ENCODE results near the gene CSF3. TPM values are rescaled to one million over a fixed set of nuclear protein-coding genes. Genes with fewer than 3 reads are reported as not detected.

Gene CSF3
- total and polyA plus RNA-seq, 2 of the 13 experiments (the other 11 are each of a cell fraction or from before 2014, with no cell fraction given): 0.09 TPM; not detected in 1

GRCh38 chr17:40026816-40027613 lies 11.8 kb downstream of the CSF3 start (continued):
- TF ChIP-seq TFDP2 (CRISPR knock-in tag; IDR thresholded peaks at IDR 0.05) (peak; percentile 51; the same call in 1 of the 2 replicates), CHD4 (IDR thresholded peaks at IDR 0.05; ENCODE audit: borderline replicate concordance, low read length) (no peak), ZNF530 (CRISPR knock-in tag; IDR thresholded peaks at IDR 0.05; ENCODE audit: low read depth) (no peak), TSC22D2 (CRISPR knock-in tag; IDR thresholded peaks at IDR 0.05; ENCODE audit: borderline replicate concordance) (0 out of 2 replicates have a peak, but pooled peaks have one; percentile 51), ZNF891 (CRISPR knock-in tag; IDR thresholded peaks at IDR 0.05) (0 out of 2 replicates have a peak, but pooled peaks have one; percentile 53), ZNF546 (CRISPR knock-in tag; conservative IDR thresholded peaks at IDR 0.05) (no peak), ZNF543 (CRISPR knock-in tag; IDR thresholded peaks at IDR 0.05) (no peak), SMAD3 (CRISPR knock-in tag; IDR thresholded peaks at IDR 0.05) (0 out of 2 replicates have a peak, but pooled peaks have one; percentile 65), PCBP2 (optimal IDR thresholded peaks at IDR 0.05; ENCODE audit: low read depth, low read length, poor library complexity, severe bottlenecking) (no peak), PBX3 (CRISPR knock-in tag; IDR thresholded peaks at IDR 0.05; ENCODE audit: borderline replicate concordance) (no peak), ZMAT3 (CRISPR knock-in tag; conservative IDR thresholded peaks at IDR 0.05) (peak; percentile 18; the same call in 1 of the 2 replicates), ZNF747 (CRISPR knock-in tag; IDR thresholded peaks at IDR 0.05; ENCODE audit: borderline replicate concordance) (no peak), MTA3 (CRISPR knock-in tag; IDR thresholded peaks at IDR 0.05) (no peak), ZNF703 (CRISPR knock-in tag; IDR thresholded peaks at IDR 0.05; ENCODE audit: borderline replicate concordance) (no peak), ZSCAN31 (CRISPR knock-in tag; IDR thresholded peaks at IDR 0.05; ENCODE audit: low read depth) (no peak), ZFP91 (CRISPR knock-in tag; IDR thresholded peaks at IDR 0.05; ENCODE audit: borderline replicate concordance) (peak; percentile 60; the same call in 1 of the 2 replicates), ZNF761 (CRISPR knock-in tag; conservative IDR thresholded peaks at IDR 0.05) (no peak), ZNF652 (CRISPR knock-in tag; IDR thresholded peaks at IDR 0.05; ENCODE audit: borderline replicate concordance, low read depth) (no peak), GZF1 (CRISPR knock-in tag; IDR thresholded peaks at IDR 0.05) (no peak), ZKSCAN1 (IDR thresholded peaks at IDR 0.05; ENCODE audit: low read length) (no peak), ZNF20 (CRISPR knock-in tag; IDR thresholded peaks at IDR 0.05) (no peak), HDAC2 (CRISPR knock-in tag; IDR thresholded peaks at IDR 0.05) (no peak)

Data from HepG2 (cell line).